Loucy (cell line): Measurements from ENCODE around the gene ZBTB7B.
A peak's percentile ranks its signal among the peaks of the same experiment; 100 is the strongest.

Experiments
- H2AFZ ChIP-seq: fragments of 200-600 bp; sonication (generic); 2 replicates; pipeline ENCODE4 v1.6.0; 2016; ENCODE audit warnings: antibody characterized with exemption, mild to moderate bottlenecking, low read length, moderate library complexity
- H3F3A ChIP-seq: fragments of 200-600 bp; 2 replicates; pipeline ENCODE4 v1.6.0; 2016; ENCODE audit warnings: antibody characterized with exemption, low read depth, mild to moderate bottlenecking
- H3K27me3 ChIP-seq: fragments of 200-600 bp; sonication (generic); 2 replicates; pipeline ENCODE4 v1.6.1; 2014; ENCODE audit warnings: low read length, mild to moderate bottlenecking; ENCODE audit not compliant: insufficient read depth, poor library complexity, severe bottlenecking
- H3K36me3 ChIP-seq: fragments of 200-600 bp; sonication (generic); 2 replicates; pipeline ENCODE4 v1.6.1; 2016; ENCODE audit warnings: low read length; ENCODE audit not compliant: insufficient read depth
- H3K4me1 ChIP-seq: fragments of 200-600 bp; sonication (generic); 2 replicates; pipeline ENCODE4 v1.5.1; 2014; ENCODE audit warnings: low read length, mild to moderate bottlenecking; ENCODE audit not compliant: insufficient read depth, poor library complexity, severe bottlenecking
- H3K4me2 ChIP-seq: fragments of 200-600 bp; sonication (generic); 2 replicates; pipeline ENCODE4 v1.6.0; 2014; ENCODE audit warnings: antibody characterized with exemption, low read length, low read depth, mild to moderate bottlenecking; ENCODE audit not compliant: poor library complexity, severe bottlenecking
- H3K4me3 ChIP-seq: fragments of 200-600 bp; sonication (generic); 2 replicates; pipeline ENCODE4 v1.5.1; 2014; ENCODE audit warnings: low read length, mild to moderate bottlenecking, mixed read lengths; ENCODE audit not compliant: poor library complexity, severe bottlenecking
- H3K79me2 ChIP-seq: fragments of 200-600 bp; sonication (generic); 2 replicates; pipeline ENCODE4 v1.6.1; 2014; ENCODE audit warnings: low read length; ENCODE audit not compliant: insufficient read depth
- H3K9ac ChIP-seq: fragments of 200-600 bp; sonication (generic); 2 replicates; pipeline ENCODE4 v1.6.0; 2014; ENCODE audit warnings: mild to moderate bottlenecking, low read depth, low read length, moderate library complexity; ENCODE audit not compliant: poor library complexity, severe bottlenecking
- H3K9me2 ChIP-seq: fragments of 200-600 bp; sonication (generic); replicated peaks from 2 replicates; pipeline ENCODE4 v1.6.1; 2016; ENCODE audit warnings: low read depth, low read length, mixed read lengths
- H3K9me3 ChIP-seq: fragments of 200-600 bp; sonication (generic); 2 replicates; pipeline ENCODE4 v1.6.1; 2014; ENCODE audit warnings: mild to moderate bottlenecking, antibody characterized with exemption, low read length, low read depth; ENCODE audit not compliant: insufficient read depth
- H4K20me1 ChIP-seq: fragments of 200-600 bp; sonication (generic); 2 replicates; pipeline ENCODE4 v1.6.0; 2014; ENCODE audit warnings: antibody characterized with exemption, low read length, mild to moderate bottlenecking; ENCODE audit not compliant: insufficient read depth, poor library complexity, severe bottlenecking
- CTCF ChIP-seq: fragments of 200-600 bp; sonication (generic); conservative IDR thresholded peaks from 2 replicates; pipeline ENCODE4 v1.5.1; 2014; ENCODE audit warnings: mild to moderate bottlenecking, antibody characterized with exemption, low read length
- EZH2phosphoT487 ChIP-seq: fragments of 200-600 bp; IDR thresholded peaks from 2 replicates; pipeline ENCODE4 v1.6.1; 2018; ENCODE audit warnings: antibody characterized with exemption, mild to moderate bottlenecking, moderate library complexity, borderline replicate concordance

The ZBTB7B gene

GRCh38 chr1:155000411-155000725 is 2.2 kb upstream of the ZBTB7B start:
- H3K27me3 ChIP-seq, result no peaks in the 10 kb centered on the region
- peak overlapping the region; percentile 81 for H3K9ac ChIP-seq
- H3K4me2 ChIP-seq, result peak overlapping the region; percentile 92
- no peaks in the 10 kb centered on the region for H3K36me3 ChIP-seq
- peak overlapping the region; percentile 81 for H3K4me3 ChIP-seq
- H3K9me3 ChIP-seq, result no peaks in the 10 kb centered on the region
- H2AFZ ChIP-seq, result no peak overlapping the region
- H3K9me2 ChIP-seq, result no peaks in the 10 kb centered on the region
- H3K79me2 ChIP-seq, result no peaks in the 10 kb centered on the region
- H3K4me1 ChIP-seq, result peaks cover 35% of the 10 kb centered on the region
- H4K20me1 ChIP-seq, result no peaks in the 10 kb centered on the region
- H3F3A ChIP-seq, result peaks cover 21% of the 10 kb centered on the region
- no peak for TF ChIP-seq EZH2phosphoT487
- no peak for TF ChIP-seq CTCF

GRCh38 chr1:155000726-155001424 is 1.7 kb upstream of the ZBTB7B start:
- H4K20me1 ChIP-seq, result no peaks in the 10 kb centered on the region
- H3F3A ChIP-seq, result peaks cover 19% of the 10 kb centered on the region
- no peaks in the 10 kb centered on the region for H3K27me3 ChIP-seq
- H3K9ac ChIP-seq, result peak overlapping the region; percentile 81
- H3K4me3 ChIP-seq, result peak overlapping the region; percentile 76
- TF ChIP-seq CTCF (no peak), EZH2phosphoT487 (no peak)
- no peaks in the 10 kb centered on the region for H3K9me3 ChIP-seq
- peak overlapping the region; percentile 92 for H3K4me2 ChIP-seq
- no peaks in the 10 kb centered on the region for H3K79me2 ChIP-seq
- H3K4me1 ChIP-seq, result peaks cover 40% of the 10 kb centered on the region
- peak overlapping the region; percentile 80 for H2AFZ ChIP-seq
- H3K9me2 ChIP-seq, result no peaks in the 10 kb centered on the region
- H3K36me3 ChIP-seq, result no peaks in the 10 kb centered on the region

GRCh38 chr1:155001425-155001674 is 1.3 kb upstream of the ZBTB7B start:
- Histone ChIP-seq H3F3A (peaks cover 15% of the 10 kb centered on the region), H2AFZ (peak overlapping the region; percentile 80), H3K9me2 (no peaks in the 10 kb centered on the region)

More at GRCh38 chr1:155001425-155001674, 1.3 kb upstream of the ZBTB7B start:
- Histone ChIP-seq H3K4me1 (peaks cover 44% of the 10 kb centered on the region), H3K9me3 (no peaks in the 10 kb centered on the region), H3K36me3 (no peaks in the 10 kb centered on the region), H3K9ac (peak overlapping the region; percentile 81), H3K4me3 (peak overlapping the region; percentile 76), H4K20me1 (no peaks in the 10 kb centered on the region), H3K79me2 (no peaks in the 10 kb centered on the region), H3K27me3 (no peaks in the 10 kb centered on the region), H3K4me2 (peak overlapping the region; percentile 92)
- TF ChIP-seq CTCF, result no peak
- no peak for TF ChIP-seq EZH2phosphoT487
